Erythroblast (primary cell): ENCODE measurements around the gene ABCC4.

Source experiments
- GATA1 ChIP-seq: IDR thresholded peaks from 2 replicates; pipeline ENCODE4 v1.6.1; 2011; ENCODE audit warnings: low read depth, mild to moderate bottlenecking, control low read depth, low read length, moderate library complexity
- POLR2A ChIP-seq: IDR thresholded peaks from 2 replicates; pipeline ENCODE4 v1.6.1; 2011; ENCODE audit warnings: mild to moderate bottlenecking, low read length

DNA sequence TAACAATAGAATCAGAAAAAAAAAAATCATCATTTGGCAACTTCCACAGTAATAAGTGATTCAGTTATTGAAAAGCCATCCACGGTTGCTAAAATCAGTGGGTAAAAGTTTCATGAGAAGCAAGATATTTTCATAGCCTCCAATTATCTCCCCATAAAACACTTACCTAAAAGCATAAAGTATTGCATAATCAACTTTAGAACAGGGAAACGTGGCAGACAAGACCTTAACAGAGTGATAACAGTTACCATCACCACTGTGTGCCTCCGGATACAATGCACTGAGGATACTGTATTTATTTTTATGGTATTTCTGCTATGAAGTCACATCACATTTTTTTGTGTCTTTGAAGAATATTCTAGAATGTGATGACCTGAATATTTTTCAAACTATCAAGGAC, 37.0 kb downstream of the ABCC4 start:
- TF ChIP-seq POLR2A (no peak), GATA1 (no peak)
